Small intestine (tissue), 7 donors: ENCODE results near the gene CTXND1. TPM values are rescaled to one million over a fixed set of nuclear protein-coding genes. Genes with fewer than 3 reads are reported as not detected.
A peak's percentile ranks its signal among the peaks of the same experiment; 100 is the strongest.
"Not testable (repeated sequence)": the region's sequence is repeated elsewhere in the genome, so short reads cannot be mapped to it uniquely, and the experiment has no call there.

Experiments used
- DNase-seq, 2 donors: peaks; one replicate each; pipeline versions ENCODE4 v3.0.0 to v3.0.0-alpha.2; 2013
- FAIRE-seq: peaks from 2 replicates; lab custom pipeline; 2012; peaks lifted over from hg19 to GRCh38; lab: Jason Lieb, UNC
- H3K27ac ChIP-seq, 3 donors: one replicate each; pipeline ENCODE4 v1.5.1; 2013; ENCODE audit warnings: low read length in 2 of 3, mild to moderate bottlenecking in 2 of 3, control low read depth in 1 of 3, inconsistent platforms in 1 of 3, low read depth in 1 of 3, moderate library complexity in 1 of 3
- H3K27me3 ChIP-seq, 3 donors: one replicate each; pipeline ENCODE4 v1.6.1; 2013; ENCODE audit warnings: low read length in 3 of 3, inconsistent platforms in 1 of 3; ENCODE audit not compliant: control insufficient read depth in 3 of 3, insufficient read depth in 3 of 3
- H3K36me3 ChIP-seq, 3 donors: one replicate each; pipeline ENCODE4 v1.6.1; 2013; ENCODE audit warnings: low read length in 3 of 3, inconsistent platforms in 1 of 3, low read depth in 1 of 3, mild to moderate bottlenecking in 1 of 3, moderate library complexity in 1 of 3; ENCODE audit not compliant: control insufficient read depth in 3 of 3, insufficient read depth in 2 of 3
- H3K4me1 ChIP-seq, 3 donors: one replicate each; pipeline ENCODE4 v1.6.1; 2013; ENCODE audit warnings: low read length in 2 of 3, inconsistent platforms in 1 of 3, low read depth in 1 of 3, mild to moderate bottlenecking in 1 of 3, moderate library complexity in 1 of 3; ENCODE audit not compliant: control insufficient read depth in 3 of 3, insufficient read depth in 2 of 3
- H3K4me3 ChIP-seq, 3 donors: one replicate each; pipeline ENCODE4 v1.5.1; 2013; ENCODE audit warnings: low read length in 3 of 3, control low read depth in 1 of 3, inconsistent platforms in 1 of 3, low read depth in 1 of 3, mild to moderate bottlenecking in 1 of 3, moderate library complexity in 1 of 3
- H3K9me3 ChIP-seq, 2 donors: one replicate each; pipeline ENCODE4 v1.6.1; 2013; ENCODE audit warnings: low read depth in 1 of 2, low read length in 1 of 2; ENCODE audit not compliant: control insufficient read depth in 2 of 2, insufficient read depth in 1 of 2
- WGBS, 3 donors: extraction: QIAGEN DNeasy Blood & Tissue Kit; methylation state at CpG; one replicate each; pipeline ENCODE4 v1.1.7; 2013; 5-methylcytosine and 5-hydroxymethylcytosine counted together
- polyA plus RNA-seq, 4 donors: library from polyadenylated mRNA; stranded (reverse) in 3 of 4; unstranded in 1 of 4; fragments of 200-250 nt in 3 of 4; fragments of 120-200 nt in 1 of 4; gene quantifications; one replicate each; pipeline versions ENCODE4 v1.2.1 to v1.2.3, GENCODE V29; 2013
- donor health status: healthy with polysubstance abuse.
- donor health status: control.
- donor health status: control.
- donor health status: Bipolar disorder and iron deficiency.
- donor health status: healthy.

The CTXND1 gene
- polyA plus RNA-seq, 4 donors, result under 0.01 to 12.8 (median 0.61) TPM

DNA sequence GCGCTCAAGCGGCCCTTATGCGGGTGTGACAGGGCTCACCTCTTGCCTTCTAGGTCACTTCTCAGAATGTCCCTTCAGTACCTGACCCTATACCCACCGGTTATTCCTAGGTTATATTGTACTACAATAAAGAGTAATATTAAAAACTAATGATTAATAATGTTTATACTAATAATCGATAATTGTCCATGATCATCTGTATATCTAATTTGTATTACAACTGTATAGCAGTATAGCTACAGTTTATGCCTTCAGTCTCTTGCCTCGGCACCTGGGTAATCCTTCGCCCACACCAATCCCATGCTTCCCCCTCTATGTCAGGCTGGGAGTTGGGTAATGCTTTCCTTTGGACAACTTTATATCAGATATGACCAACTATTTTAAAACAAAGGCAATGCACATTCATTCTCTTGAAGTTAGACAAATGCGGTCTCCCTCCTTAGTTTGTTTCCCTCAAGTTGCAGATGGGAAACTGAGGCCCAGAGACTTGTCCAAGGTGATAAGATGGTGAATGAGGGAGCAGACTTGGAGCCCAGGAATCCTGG is 95.8 kb downstream of the CTXND1 start:
- FAIRE-seq (no peak), DNase-seq (no peak)
- Histone ChIP-seq H3K4me3 (no peak overlapping the region), H3K9me3 (no peaks in the 10 kb centered on the region), H3K36me3 (peaks cover 0 to 35% (median 0%) of the 10 kb centered on the region in 3 donors), H3K27ac (no peak overlapping the region), H3K4me1 (peaks cover 15 to 41% (median 17%) of the 10 kb centered on the region in 3 donors), H3K27me3 (no peaks in the 10 kb centered on the region)
- WGBS, 3 donors, result 88 to 93% (median 92%) methylated on average over 8 of the region's 8 CpGs

DNA sequence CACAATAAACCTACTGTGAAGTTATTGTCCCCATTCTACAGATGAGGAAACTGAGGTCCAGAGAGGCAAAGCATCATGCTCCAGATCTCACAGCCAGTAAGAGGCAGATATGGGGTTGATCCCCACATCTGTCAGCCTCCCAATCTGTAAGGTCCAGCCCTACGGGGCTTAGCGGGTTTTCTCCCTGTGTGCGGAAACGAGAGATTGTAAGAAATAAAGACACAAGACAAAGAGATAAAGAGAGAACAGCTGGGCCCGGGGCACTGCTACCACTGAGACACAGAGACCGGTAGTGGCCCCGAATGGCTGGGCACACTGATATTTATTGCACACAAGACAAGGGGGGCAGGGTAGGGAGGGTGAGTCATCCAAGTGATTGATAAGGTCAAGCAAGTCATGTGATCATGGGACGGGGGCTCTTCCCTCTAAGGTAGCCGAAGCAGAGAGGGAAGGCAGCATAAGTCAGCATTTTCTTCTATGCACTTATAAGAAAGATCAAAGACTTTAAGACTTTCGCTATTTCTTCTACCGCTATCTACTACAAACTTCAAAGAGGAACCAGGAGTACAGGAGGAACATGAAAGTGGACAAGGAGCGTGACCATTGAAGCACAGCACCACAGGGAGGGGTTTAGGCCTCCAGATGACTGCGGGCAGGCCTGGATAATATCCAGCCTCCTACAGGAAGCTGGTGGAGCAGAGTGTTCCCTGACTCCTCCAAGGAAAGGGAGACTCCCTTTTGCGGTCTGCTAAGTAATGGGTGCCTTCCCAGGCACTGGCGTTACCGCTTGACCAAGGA is 96.4 kb downstream of the CTXND1 start:
- H3K36me3 ChIP-seq, result peaks cover 0 to 35% (median 0%) of the 10 kb centered on the region in 3 donors
- WGBS, 3 donors, result 55 to 64% (median 61%) methylated on average over 16 of the region's 16 CpGs
- not testable (repeated sequence) for H3K4me3 ChIP-seq, H3K27me3 ChIP-seq, H3K9me3 ChIP-seq, FAIRE-seq
- H3K4me1 ChIP-seq, result peaks cover 10 to 35% (median 10%) of the 10 kb centered on the region in 3 donors
- H3K27ac ChIP-seq, result peak overlapping the region in 2 of 3 donors; percentile 16 to 17
- DNase-seq, result peak; percentile 33 to 83

DNA sequence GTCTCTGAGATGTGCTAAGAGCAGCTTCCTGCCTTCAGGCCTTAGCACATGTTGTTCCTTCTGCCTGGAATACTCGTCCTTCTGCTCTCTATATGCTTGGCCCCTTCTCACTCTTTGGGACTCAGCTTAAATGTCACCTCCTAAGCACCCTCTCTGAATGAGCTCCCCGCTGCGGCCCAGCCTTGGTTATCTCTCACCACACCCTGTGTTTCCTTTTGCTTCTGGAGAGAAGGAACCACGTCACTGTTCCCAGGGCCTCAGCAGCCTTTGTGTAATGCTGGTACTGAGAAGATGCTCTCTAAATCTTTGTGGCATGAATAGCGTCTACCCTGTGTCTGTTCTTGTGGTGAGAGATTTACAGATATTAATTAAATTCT is 97.0 kb downstream of the CTXND1 start:
- H3K36me3 ChIP-seq, result peaks cover 0 to 29% (median 0%) of the 10 kb centered on the region in 3 donors
- no peaks in the 10 kb centered on the region for H3K9me3 ChIP-seq
- H3K4me3 ChIP-seq, result no peak overlapping the region
- H3K27ac ChIP-seq, result peak overlapping the region in 1 of 3 donors; percentile 16
- peaks cover 7 to 30% (median 7%) of the 10 kb centered on the region in 3 donors for H3K4me1 ChIP-seq
- H3K27me3 ChIP-seq, result no peaks in the 10 kb centered on the region
- peak in 1 of 2 donors; percentile 17 for DNase-seq
- FAIRE-seq, result no peak
- WGBS, 3 donors, result 71 to 80% (median 79%) methylated on average over 5 of the region's 5 CpGs

DNA sequence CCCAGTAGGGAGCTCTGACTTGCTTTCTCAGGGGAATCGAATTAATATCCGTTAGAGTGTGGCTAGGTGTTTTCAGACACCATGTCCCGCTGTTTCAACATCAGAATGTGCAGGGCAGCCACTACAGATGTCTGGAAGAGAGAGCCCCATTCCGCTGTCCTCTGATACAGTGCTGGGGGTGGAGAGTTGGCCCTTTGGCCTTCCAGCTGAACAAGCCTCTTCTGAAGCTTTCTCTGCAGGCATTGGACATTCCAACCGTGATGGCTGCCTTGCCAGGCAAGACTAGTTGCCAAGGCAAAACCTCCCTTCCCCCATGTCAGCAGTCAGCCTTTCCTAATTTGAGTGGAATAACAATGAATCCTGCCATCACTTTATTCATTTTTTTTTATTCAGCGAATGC is 97.7 kb downstream of the CTXND1 start:
- Histone ChIP-seq H3K36me3 (peaks cover 0 to 22% (median 0%) of the 10 kb centered on the region in 3 donors), H3K4me1 (peaks cover 7 to 24% (median 7%) of the 10 kb centered on the region in 3 donors), H3K27ac (no peak overlapping the region), H3K9me3 (no peaks in the 10 kb centered on the region), H3K27me3 (no peaks in the 10 kb centered on the region), H3K4me3 (no peak overlapping the region)
- DNase-seq (peak in 1 of 2 donors; percentile 26), FAIRE-seq (no peak)
- 86 to 88% (median 87%) methylated on average over 6 of the region's 6 CpGs for WGBS, 3 donors

DNA sequence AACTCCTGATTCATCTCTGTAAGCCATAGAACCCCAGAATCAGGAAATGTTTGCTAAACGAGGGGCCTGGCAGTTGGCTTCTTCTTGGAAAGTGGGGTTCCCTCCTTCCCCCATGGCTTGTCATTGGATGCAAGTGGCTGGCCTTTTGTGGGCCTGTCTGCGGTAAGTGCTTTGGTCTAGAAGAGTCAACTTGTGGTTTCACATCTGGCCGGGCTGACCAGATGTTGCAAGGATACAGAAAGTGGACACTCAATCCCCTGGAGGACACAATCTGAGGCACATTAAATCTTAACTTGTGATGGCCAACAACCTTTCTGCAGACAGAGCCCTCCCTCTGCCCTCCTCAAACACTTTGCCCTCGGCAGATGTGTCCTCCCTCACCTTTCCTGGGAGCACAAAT is 98.1 kb downstream of the CTXND1 start:
- peaks cover 7 to 24% (median 7%) of the 10 kb centered on the region in 3 donors for H3K4me1 ChIP-seq
- H3K9me3 ChIP-seq, result no peaks in the 10 kb centered on the region
- H3K27ac ChIP-seq, result peak overlapping the region in 1 of 3 donors; percentile 71
- peaks cover 0 to 20% (median 0%) of the 10 kb centered on the region in 3 donors for H3K36me3 ChIP-seq
- peak overlapping the region in 1 of 3 donors; percentile 45 for H3K4me3 ChIP-seq
- WGBS, 3 donors, result 59 to 65% (median 62%) methylated on average over 4 of the region's 4 CpGs
- peak in 1 of 2 donors; percentile 18 for DNase-seq
- H3K27me3 ChIP-seq, result no peaks in the 10 kb centered on the region
- no peak for FAIRE-seq

DNA sequence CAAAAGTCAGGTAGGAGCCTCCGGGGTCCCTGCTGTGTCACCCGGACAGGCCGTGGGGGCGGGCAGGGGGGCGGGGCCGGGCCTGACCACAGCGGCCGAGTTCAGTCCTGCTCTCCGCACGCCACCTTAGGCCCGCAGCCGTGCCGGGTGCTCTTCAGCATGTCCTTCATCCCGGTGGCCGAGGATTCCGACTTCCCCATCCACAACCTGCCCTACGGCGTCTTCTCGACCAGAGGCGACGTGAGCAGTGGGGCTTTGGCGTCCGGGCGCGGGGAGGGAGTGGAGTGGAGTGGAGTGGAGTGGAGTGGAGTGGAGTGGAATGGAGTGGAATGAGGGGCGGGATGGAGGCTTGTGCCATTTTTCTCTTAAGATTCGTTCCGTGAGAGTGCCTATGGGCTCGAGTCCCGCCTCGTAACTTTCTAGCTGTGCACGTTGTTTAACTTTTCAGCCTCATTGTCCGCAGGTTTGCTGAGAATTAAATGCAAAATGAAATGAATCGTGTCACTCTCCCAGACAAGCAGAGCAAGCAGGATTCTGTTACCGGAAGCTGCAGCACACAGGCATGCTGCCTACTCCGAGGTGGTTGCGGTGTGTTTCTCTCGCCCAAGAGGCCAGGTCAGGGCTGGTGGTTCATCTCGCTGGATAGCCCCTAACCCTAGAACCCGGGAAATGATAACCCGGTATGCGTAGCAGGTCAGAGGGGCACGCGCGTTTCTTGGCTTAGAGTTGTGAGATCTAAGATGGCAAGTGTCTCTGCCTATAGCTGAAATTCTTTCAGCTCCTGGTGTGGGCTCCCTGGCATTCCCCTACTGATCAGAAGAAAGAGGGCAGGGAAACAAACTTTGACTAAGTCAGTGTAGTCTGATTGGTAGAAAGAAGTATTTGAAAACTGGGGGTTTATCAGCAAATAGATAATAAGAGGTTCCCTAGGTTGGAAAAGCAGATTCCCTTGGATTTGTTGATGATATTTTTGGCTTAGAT is 98.8 kb downstream of the CTXND1 start, which contains the start of gene FAH:
Gene FAH (plus strand): TSS at position 104 of the 981 bp plus-strand sequence. CDS start 56 bp downstream, at position 160.
- no peaks in the 10 kb centered on the region for H3K27me3 ChIP-seq
- no peak for FAIRE-seq

DNA sequence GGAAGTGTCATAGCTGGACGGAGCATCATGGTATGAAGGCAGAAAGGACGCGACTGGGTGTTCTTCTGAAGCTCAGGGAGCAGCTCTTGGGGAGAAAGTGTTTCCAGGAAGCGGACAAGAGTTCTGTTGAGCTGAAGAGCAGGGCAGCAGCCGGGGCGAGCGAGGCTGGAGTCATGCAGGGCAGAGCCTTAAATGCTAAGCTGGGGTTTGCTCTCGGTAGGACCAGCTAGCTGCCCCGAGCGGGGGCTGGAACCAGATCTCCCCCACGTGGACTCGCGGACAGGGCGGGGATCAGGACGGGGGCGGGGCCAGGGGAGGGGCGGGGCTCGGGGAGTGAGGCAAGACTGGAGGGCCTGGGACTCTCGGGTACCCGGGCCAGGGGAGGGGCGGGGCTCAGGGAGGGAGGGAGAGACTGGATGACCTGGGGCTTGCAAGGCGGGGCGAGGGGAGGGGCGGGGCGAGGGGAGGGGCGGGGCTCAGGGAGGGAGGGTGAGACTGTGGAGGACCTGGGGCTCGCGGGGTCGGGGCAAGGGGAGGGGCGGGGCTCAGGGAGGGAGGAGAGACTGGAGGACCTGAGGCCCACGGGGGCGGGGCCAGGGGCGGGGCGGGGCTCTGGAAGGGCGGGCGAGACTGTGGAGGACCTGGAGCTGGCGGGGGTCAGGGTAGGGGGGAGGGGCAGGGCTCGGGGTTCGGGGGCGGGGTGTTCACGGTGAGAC is 99.7 kb downstream of the CTXND1 start:
- DNase-seq, result peak; percentile 93 to 97
- Histone ChIP-seq H3K9me3 (no peaks in the 10 kb centered on the region), H3K36me3 (peaks cover 0 to 7% (median 0%) of the 10 kb centered on the region in 3 donors), H3K27ac (peak overlapping the region in 2 of 3 donors; percentile 56 to 63), H3K27me3 (no peaks in the 10 kb centered on the region), H3K4me1 (peaks cover 7 to 24% (median 7%) of the 10 kb centered on the region in 3 donors), H3K4me3 (peak overlapping the region; percentile 45 to 83 (median 62))
- 2 to 3% (median 2%) methylated on average over 20 to 41 of the region's 41 CpGs for WGBS, 3 donors
- FAIRE-seq, result no peak

More for the DNA sequence above, 98.8 kb downstream of the CTXND1 start, which contains the start of gene FAH:
- Histone ChIP-seq H3K27ac (peak within 1 kb of the TSS; percentile 25 to 71 (median 56)), H3K36me3 (peaks cover 0 to 15% (median 0%) of the 10 kb centered on the region in 3 donors), H3K9me3 (no peaks in the 10 kb centered on the region), H3K4me1 (peaks cover 7 to 24% (median 7%) of the 10 kb centered on the region in 3 donors), H3K4me3 (peak within 1 kb of the TSS; percentile 45 to 83 (median 62))
- 0 to 1% (median 1%) methylated on average over 38 to 45 of the region's 45 CpGs for WGBS, 3 donors
- DNase-seq, result peak; percentile 54 to 79
